ENCODE results near the gene KIF3A. TPM values are rescaled to one million over a fixed set of nuclear protein-coding genes. Genes with fewer than 3 reads are reported as not detected.

KIF3A gene
- total and polyA plus RNA-seq, 3 donors from 2014 or later, result 23.2 to 38.6 (median 30.8) TPM

- intact Hi-C loops (cut with DNase I; ENCODE audit: low total_unique reads), result no loop called here
- no peak for DNase-seq
- no peaks in the 10 kb centered on the region for H3K27me3 ChIP-seq
- TF ChIP-seq POLR2A (IDR thresholded peaks at IDR 0.05), result no peak
- TF ChIP-seq, protein P1, sequence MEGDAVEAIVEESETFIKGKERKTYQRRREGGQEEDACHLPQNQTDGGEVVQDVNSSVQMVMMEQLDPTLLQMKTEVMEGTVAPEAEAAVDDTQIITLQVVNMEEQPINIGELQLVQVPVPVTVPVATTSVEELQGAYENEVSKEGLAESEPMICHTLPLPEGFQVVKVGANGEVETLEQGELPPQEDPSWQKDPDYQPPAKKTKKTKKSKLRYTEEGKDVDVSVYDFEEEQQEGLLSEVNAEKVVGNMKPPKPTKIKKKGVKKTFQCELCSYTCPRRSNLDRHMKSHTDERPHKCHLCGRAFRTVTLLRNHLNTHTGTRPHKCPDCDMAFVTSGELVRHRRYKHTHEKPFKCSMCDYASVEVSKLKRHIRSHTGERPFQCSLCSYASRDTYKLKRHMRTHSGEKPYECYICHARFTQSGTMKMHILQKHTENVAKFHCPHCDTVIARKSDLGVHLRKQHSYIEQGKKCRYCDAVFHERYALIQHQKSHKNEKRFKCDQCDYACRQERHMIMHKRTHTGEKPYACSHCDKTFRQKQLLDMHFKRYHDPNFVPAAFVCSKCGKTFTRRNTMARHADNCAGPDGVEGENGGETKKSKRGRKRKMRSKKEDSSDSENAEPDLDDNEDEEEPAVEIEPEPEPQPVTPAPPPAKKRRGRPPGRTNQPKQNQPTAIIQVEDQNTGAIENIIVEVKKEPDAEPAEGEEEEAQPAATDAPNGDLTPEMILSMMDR (IDR thresholded peaks at IDR 0.05), result no peak
- H3K4me3 ChIP-seq, result no peak overlapping the region
- WGBS, 2 donors, result 84 to 89% methylated on average over 4 of the region's 4 CpGs
- H3K4me1 ChIP-seq, result peaks cover 3% of the 10 kb centered on the region
- H3K9me3 ChIP-seq, result no peaks in the 10 kb centered on the region
- H3K27ac ChIP-seq, result no peak overlapping the region
- H3K36me3 ChIP-seq (ENCODE audit: low read depth, missing control alignments), result no peaks in the 10 kb centered on the region
These were observed 85.4 kb downstream of the KIF3A start for GRCh38 chr5:132651838-132652469.

DNA sequence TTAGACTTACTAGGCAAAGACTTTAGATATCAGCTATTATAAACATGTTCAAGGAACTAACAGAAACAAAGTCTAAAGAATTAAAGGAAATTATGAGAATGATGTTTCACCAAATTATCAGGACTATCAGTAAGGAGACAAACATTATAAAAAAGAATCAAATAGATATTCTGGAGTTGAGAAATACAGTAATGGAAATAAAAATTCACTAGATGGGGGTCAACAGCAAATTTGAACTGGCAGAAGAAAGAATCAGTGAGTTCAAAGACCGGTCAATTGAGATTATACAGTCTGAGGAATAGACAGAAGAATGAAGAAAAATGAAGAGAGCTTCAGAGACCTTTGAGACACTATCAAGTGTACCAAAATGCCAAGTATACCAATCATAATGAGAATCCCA, 89.0 kb downstream of the KIF3A start:
- Histone ChIP-seq H3K4me1 (no peaks in the 10 kb centered on the region), H3K4me3 (no peak overlapping the region), H3K27me3 (no peaks in the 10 kb centered on the region), H3K36me3 (ENCODE audit: low read depth, missing control alignments) (no peaks in the 10 kb centered on the region), H3K9me3 (no peaks in the 10 kb centered on the region), H3K27ac (no peak overlapping the region)
- intact Hi-C loops (cut with DNase I; ENCODE audit: low total_unique reads), result no loop called here
- no peak for TF ChIP-seq POLR2A (IDR thresholded peaks at IDR 0.05)
- TF ChIP-seq, protein P1 (IDR thresholded peaks at IDR 0.05), result no peak
- WGBS, 2 donors, result 94 to 97% methylated on average over 1 of the region's 1 CpG
- no peak for DNase-seq

DNA sequence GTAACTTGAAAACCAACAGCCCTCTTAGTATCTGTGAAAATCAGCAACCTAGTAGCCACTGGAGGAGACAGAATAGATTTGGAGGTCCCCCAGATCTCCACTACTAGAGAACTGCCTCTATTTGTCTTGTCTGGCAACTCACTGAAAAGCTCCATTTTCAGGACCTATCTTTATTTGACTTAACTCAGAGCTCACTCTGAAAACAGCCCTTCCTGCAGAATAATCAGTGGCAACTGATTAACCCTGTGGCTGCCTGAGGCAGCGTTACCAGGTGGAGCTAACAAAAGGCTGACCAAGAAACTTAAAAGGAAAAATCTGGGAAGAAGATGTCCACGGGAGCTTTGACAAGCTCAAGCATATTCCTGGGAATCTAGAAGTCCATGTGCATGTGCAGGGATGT, 89.9 kb downstream of the KIF3A start:
- DNase-seq, result no peak
- H3K4me1 ChIP-seq, result no peaks in the 10 kb centered on the region
- H3K27ac ChIP-seq, result no peak overlapping the region
- H3K36me3 ChIP-seq (ENCODE audit: low read depth, missing control alignments), result no peaks in the 10 kb centered on the region
- TF ChIP-seq POLR2A (IDR thresholded peaks at IDR 0.05), result no peak
- TF ChIP-seq, protein P1 (IDR thresholded peaks at IDR 0.05), result no peak
- no peaks in the 10 kb centered on the region for H3K9me3 ChIP-seq
- intact Hi-C loops (cut with DNase I; ENCODE audit: low total_unique reads), result no loop called here
- 83 to 92% methylated on average over 2 of the region's 2 CpGs for WGBS, 2 donors
- H3K4me3 ChIP-seq, result no peak overlapping the region
- no peaks in the 10 kb centered on the region for H3K27me3 ChIP-seq

DNA sequence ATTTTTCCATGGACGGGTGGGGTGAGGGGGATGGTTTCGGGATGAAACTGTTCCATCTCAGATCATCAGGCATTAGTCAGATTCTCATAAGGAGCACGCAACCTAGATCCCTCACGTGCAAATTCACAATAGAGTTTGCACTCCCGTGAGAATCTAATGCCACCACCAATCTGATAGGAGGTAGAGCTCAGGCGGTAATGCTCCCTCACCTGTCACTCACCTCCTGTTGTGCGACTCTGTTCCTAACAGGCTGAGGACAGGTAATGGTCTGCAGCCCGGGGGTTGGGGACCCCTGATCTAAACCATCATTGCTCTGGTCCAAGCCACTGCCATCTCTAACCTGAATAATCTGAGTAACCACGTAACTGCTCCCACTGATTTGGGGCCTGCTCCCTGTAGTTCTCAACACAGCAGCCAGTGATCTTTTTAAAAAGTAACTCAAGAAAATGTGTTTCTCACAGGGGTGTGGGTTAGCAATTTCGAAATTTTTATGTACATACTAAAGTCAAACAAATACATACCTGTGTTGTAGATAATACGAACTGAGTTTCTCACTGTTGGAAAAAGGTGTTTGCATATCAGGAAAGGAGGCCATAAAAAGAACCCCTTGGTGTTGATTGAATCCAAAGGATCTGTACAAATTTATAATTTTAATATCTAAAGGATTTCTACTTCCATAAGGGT, 90.6 kb downstream of the KIF3A start:
- no peaks in the 10 kb centered on the region for H3K9me3 ChIP-seq
- H3K36me3 ChIP-seq (ENCODE audit: low read depth, missing control alignments), result no peaks in the 10 kb centered on the region
- TF ChIP-seq POLR2A (IDR thresholded peaks at IDR 0.05), result no peak
- TF ChIP-seq, protein P1 (IDR thresholded peaks at IDR 0.05), result no peak
- H3K4me1 ChIP-seq, result no peaks in the 10 kb centered on the region
- intact Hi-C loops (cut with DNase I; ENCODE audit: low total_unique reads), result no loop called here
- 88 to 93% methylated on average over 11 of the region's 11 CpGs for WGBS, 2 donors
- H3K27ac ChIP-seq, result no peak overlapping the region
- no peak overlapping the region for H3K4me3 ChIP-seq
- no peaks in the 10 kb centered on the region for H3K27me3 ChIP-seq
- DNase-seq, result no peak

DNA sequence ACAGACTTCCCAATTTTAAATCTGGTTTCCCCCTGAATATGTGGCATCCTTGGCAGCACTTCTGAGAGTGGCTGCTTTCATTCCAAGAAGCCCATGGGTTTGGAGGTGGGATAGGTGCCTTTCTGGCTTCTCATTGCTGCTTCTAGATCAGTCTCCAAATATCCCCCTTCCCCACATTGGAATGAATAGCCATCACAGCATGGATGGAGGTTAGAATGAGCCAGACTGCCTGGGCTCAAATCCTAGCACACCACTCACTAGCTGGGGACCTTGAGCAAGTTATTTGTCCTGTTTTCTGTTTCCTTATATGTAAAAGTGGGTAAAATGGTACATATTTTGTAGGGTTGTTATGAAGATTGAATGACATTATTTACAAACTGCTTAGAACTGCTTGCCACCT, 93.2 kb downstream of the KIF3A start:
- no peaks in the 10 kb centered on the region for H3K4me1 ChIP-seq
- DNase-seq, result no peak
- H3K36me3 ChIP-seq (ENCODE audit: low read depth, missing control alignments), result no peaks in the 10 kb centered on the region
- H3K9me3 ChIP-seq, result no peaks in the 10 kb centered on the region
- H3K27me3 ChIP-seq, result no peaks in the 10 kb centered on the region
- no peak for TF ChIP-seq POLR2A (IDR thresholded peaks at IDR 0.05)
- TF ChIP-seq, protein P1 (IDR thresholded peaks at IDR 0.05), result no peak
- no peak overlapping the region for H3K4me3 ChIP-seq
- intact Hi-C loops (cut with DNase I; ENCODE audit: low total_unique reads), result no loop called here
- H3K27ac ChIP-seq, result no peak overlapping the region

Data from testis (tissue), 3 donors.